Measurements from ENCODE around the gene TMEM53. TPM values are rescaled to one million over a fixed set of nuclear protein-coding genes. Genes with fewer than 3 reads are reported as not detected.

TMEM53 gene
- total RNA-seq, 2 donors from 2014 or later: 6.2 to 7.6 TPM

DNA sequence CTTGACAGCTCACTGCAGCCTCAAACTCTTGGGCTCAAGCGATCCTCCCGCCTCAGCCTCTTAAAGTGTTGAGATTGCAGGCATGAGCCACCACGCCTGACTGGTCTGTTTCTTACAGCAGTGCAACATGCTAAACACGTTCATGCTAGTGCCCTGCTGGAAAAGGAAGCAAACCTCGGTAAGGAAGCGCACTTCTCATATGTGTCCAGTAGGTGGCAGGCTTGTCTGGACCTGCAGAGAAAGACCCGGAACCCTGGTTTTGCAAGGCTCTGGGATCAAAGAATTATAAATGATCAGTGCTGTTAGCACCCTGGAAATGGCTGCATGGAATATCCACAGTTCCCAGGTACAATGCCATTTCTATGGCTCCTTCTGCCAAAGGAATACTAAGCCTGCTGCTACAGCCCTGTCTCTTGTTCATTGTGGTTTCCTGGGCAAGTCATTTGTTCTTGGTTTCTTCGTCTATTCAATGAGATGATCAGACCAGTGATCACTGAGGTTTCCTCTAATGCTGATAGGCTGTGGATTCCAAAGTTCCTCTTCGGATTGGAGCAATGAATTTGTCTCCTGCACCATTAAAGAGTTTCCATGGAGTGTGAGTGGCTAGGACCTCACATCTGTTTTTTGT lies 40.8 kb upstream of the TMEM53 start:
- no peaks in the 10 kb centered on the region for H3K27me3 ChIP-seq
- TF ChIP-seq POLR2A (IDR thresholded peaks at IDR 0.05): no peak
- TF ChIP-seq, protein P1, sequence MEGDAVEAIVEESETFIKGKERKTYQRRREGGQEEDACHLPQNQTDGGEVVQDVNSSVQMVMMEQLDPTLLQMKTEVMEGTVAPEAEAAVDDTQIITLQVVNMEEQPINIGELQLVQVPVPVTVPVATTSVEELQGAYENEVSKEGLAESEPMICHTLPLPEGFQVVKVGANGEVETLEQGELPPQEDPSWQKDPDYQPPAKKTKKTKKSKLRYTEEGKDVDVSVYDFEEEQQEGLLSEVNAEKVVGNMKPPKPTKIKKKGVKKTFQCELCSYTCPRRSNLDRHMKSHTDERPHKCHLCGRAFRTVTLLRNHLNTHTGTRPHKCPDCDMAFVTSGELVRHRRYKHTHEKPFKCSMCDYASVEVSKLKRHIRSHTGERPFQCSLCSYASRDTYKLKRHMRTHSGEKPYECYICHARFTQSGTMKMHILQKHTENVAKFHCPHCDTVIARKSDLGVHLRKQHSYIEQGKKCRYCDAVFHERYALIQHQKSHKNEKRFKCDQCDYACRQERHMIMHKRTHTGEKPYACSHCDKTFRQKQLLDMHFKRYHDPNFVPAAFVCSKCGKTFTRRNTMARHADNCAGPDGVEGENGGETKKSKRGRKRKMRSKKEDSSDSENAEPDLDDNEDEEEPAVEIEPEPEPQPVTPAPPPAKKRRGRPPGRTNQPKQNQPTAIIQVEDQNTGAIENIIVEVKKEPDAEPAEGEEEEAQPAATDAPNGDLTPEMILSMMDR (IDR thresholded peaks at IDR 0.05): peak; percentile 76 to 90 (median 84)
- H3K36me3 ChIP-seq (replicated peaks in 1 of 2; ENCODE audit: insufficient read depth in 1 of 2, low read depth in 2 of 2): no peaks in the 10 kb centered on the region
- no peak overlapping the region for H3K4me3 ChIP-seq
- ATAC-seq (peak; percentile 93), DNase-seq (peak; percentile 76 to 80 (median 77))
- no peaks in the 10 kb centered on the region for H3K9me3 ChIP-seq
- 8 to 14% methylated on average over 4 to 9 of the region's 9 CpGs for WGBS, 2 donors
- peak overlapping the region in 1 of 4 donors; percentile 7 for H3K27ac ChIP-seq
- peaks cover 8% of the 10 kb centered on the region for H3K4me1 ChIP-seq
- intact Hi-C loops (cut with DNase I): no loop called here

DNA sequence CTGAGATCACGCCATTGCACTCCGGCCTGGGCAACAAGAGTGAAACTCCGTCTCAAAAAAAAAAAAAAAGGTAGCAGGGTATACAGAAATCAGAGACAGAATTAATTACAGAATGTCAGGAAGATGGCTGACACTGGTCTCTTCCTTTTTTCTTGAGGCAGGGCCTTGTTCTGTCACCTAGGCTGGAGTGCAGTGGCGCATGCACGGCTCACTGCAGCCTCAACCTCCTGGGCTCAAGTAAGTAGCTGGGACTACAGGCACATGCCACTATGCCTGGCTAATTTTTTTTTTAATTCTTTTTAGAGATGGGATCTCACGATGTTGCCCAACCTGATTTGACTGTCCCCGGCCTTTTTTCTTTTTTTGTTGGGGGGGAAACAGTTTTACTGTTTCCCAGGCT lies 40.3 kb upstream of the TMEM53 start:
- ATAC-seq: no peak
- Histone ChIP-seq H3K9me3 (no peaks in the 10 kb centered on the region), H3K4me3 (no peak overlapping the region), H3K27ac (peak overlapping the region in 1 of 4 donors; percentile 7), H3K27me3 (no peaks in the 10 kb centered on the region), H3K4me1 (peaks cover 8% of the 10 kb centered on the region), H3K36me3 (replicated peaks in 1 of 2; ENCODE audit: insufficient read depth in 1 of 2, low read depth in 2 of 2) (no peaks in the 10 kb centered on the region)
- intact Hi-C loops (cut with DNase I): no loop called here
- no peak for DNase-seq
- 78 to 85% methylated on average over 7 of the region's 7 CpGs for WGBS, 2 donors
- TF ChIP-seq, protein P1 (IDR thresholded peaks at IDR 0.05): no peak
- no peak for TF ChIP-seq POLR2A (IDR thresholded peaks at IDR 0.05)

DNA sequence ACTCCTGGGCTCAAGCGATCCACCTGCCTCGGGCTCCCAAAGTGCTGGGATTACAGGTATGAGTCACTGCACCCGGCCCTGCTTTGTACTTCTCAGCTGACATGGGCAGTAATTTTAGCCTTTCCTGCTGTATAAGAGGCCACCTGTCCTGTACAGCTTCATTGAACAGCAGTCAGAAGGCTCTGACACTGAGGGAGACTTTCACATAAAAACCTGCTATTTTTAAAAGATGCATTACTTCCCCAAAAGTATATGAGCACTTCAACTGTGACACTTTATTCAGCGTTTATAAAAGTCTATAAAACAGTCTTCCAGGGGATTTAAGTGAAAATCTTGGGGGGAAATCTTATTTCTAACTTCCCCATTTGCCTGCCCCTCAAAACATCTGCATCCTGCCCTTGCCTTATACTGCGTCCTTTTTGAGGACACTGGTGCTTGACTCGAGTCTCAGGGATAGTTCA lies 39.1 kb upstream of the TMEM53 start:
- WGBS, 2 donors: 47 to 50% methylated on average over 6 of the region's 6 CpGs
- Histone ChIP-seq H3K36me3 (replicated peaks in 1 of 2; ENCODE audit: insufficient read depth in 1 of 2, low read depth in 2 of 2) (no peaks in the 10 kb centered on the region), H3K4me1 (peaks cover 8% of the 10 kb centered on the region), H3K9me3 (no peaks in the 10 kb centered on the region), H3K27ac (no peak overlapping the region), H3K4me3 (no peak overlapping the region), H3K27me3 (no peaks in the 10 kb centered on the region)
- ATAC-seq (no peak), DNase-seq (no peak)
- TF ChIP-seq POLR2A (IDR thresholded peaks at IDR 0.05): no peak
- TF ChIP-seq, protein P1 (IDR thresholded peaks at IDR 0.05): no peak
- intact Hi-C loops (cut with DNase I): no loop called here

DNA sequence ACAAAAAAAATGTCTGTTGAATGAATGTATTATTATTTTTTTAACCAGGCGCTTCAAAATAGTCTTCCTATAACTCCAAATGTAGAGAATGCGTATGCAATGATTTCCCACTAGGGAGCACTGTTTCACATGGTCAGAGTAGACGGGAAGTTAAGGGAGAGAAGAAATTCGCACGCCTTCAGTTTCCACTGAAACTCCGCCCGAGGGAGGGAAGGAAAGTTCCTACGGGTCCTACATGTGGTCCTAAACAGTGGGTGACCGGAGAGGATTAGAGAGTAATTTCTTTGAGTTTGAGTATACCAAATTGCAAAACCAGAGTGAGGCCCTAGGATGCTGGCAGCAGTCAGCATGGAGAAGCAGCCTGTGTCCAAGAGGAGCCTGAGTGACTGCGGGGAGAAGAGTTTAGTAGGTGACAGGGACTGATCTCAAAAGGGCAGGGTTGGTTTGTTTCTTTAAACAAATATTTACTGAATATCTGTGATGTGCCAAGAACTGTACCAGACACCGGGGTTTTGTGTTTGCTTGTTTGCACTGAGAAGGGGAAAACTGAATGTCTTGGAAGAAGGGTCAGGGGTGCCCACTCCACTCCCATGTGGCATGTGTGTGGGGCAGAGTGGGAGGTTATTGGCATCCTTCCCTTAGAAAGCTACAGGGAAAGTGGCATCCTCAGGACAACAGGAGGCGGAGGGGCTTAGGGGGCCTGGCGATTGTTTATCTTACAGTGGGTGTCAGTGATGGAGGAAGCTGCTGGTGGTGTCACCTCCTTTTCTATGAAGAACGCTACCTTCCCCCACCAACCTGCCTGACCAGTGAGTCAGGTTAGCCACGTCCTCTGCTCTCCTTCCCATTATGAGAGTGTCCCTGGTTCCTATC lies 33.9 kb upstream of the TMEM53 start:
- 31 to 34% methylated on average over 15 of the region's 15 CpGs for WGBS, 2 donors
- TF ChIP-seq, protein P1 (IDR thresholded peaks at IDR 0.05): peak; percentile 24 to 68 (median 60)
- TF ChIP-seq POLR2A (IDR thresholded peaks at IDR 0.05): no peak
- intact Hi-C loops (cut with DNase I): no loop called here
- H3K4me1 ChIP-seq: peaks cover 7% of the 10 kb centered on the region
- no peaks in the 10 kb centered on the region for H3K36me3 ChIP-seq (replicated peaks in 1 of 2; ENCODE audit: insufficient read depth in 1 of 2, low read depth in 2 of 2)
- no peak overlapping the region for H3K4me3 ChIP-seq
- ATAC-seq (peak; percentile 90), DNase-seq (peak; percentile 25 to 53 (median 41))
- no peaks in the 10 kb centered on the region for H3K9me3 ChIP-seq
- no peak overlapping the region for H3K27ac ChIP-seq
- no peaks in the 10 kb centered on the region for H3K27me3 ChIP-seq
